Liver (tissue), 9 donors: ENCODE data around the gene CELSR2. TPM values are rescaled to one million over a fixed set of nuclear protein-coding genes. Genes with fewer than 3 reads are reported as not detected.

Source experiments
- DNase-seq: peaks from one replicate; pipeline ENCODE4 v3.0.0-alpha.2; 2017; ENCODE audit warnings: low spot score
- H3K27ac ChIP-seq, 2 donors: one replicate each; pipeline ENCODE4 v1.7.0; 2013; ENCODE audit warnings: inconsistent platforms in 2 of 2, low read length in 2 of 2, control low read depth in 1 of 2, low read depth in 1 of 2, mild to moderate bottlenecking in 1 of 2
- H3K27me3 ChIP-seq, 4 donors: one replicate each; pipeline versions ENCODE4 v1.6.1 to v1.7.0; 2013; ENCODE audit warnings: low read length in 3 of 4, inconsistent platforms in 1 of 4, mild to moderate bottlenecking in 1 of 4, moderate library complexity in 1 of 4; ENCODE audit not compliant: control insufficient read depth in 4 of 4, insufficient read depth in 4 of 4
- H3K36me3 ChIP-seq, 4 donors: one replicate each; pipeline versions ENCODE4 v1.6.1 to v1.7.0; 2013; ENCODE audit warnings: low read length in 3 of 4, mild to moderate bottlenecking in 3 of 4, low read depth in 1 of 4, moderate library complexity in 1 of 4; ENCODE audit not compliant: control insufficient read depth in 4 of 4, insufficient read depth in 3 of 4
- H3K4me1 ChIP-seq, 4 donors: one replicate each; pipeline versions ENCODE4 v1.6.1 to v1.7.0; 2013; ENCODE audit warnings: low read length in 3 of 4, mild to moderate bottlenecking in 3 of 4, moderate library complexity in 1 of 4; ENCODE audit not compliant: control insufficient read depth in 4 of 4, insufficient read depth in 4 of 4
- H3K4me3 ChIP-seq, 3 donors: one replicate each; pipeline versions ENCODE4 v1.6.1 to v1.7.0; 2013; ENCODE audit warnings: low read length in 3 of 3, control low read depth in 1 of 3, low read depth in 1 of 3, mild to moderate bottlenecking in 1 of 3
- H3K9ac ChIP-seq, 2 donors: one replicate each; pipeline ENCODE4 v1.7.0; 2013; ENCODE audit warnings: low read length in 2 of 2, mild to moderate bottlenecking in 2 of 2, moderate library complexity in 2 of 2, control low read depth in 1 of 2, low read depth in 1 of 2
- H3K9me3 ChIP-seq, 4 donors: one replicate each; pipeline versions ENCODE4 v1.6.1 to v1.7.0; 2013; ENCODE audit warnings: low read length in 3 of 4; ENCODE audit not compliant: control insufficient read depth in 4 of 4
- ATF3 ChIP-seq: IDR thresholded peaks from 2 replicates; pipeline ENCODE4 v1.6.1; 2016; ENCODE audit warnings: antibody characterized with exemption
- EGR1 ChIP-seq, 2 donors: IDR thresholded peaks; 2 replicates each; pipeline ENCODE4 v1.6.1; 2016 to 2018; ENCODE audit warnings: antibody characterized with exemption in 2 of 2, low read depth in 2 of 2
- FOXA1 ChIP-seq: IDR thresholded peaks from 2 replicates; pipeline ENCODE4 v1.6.1; 2016; ENCODE audit warnings: antibody characterized with exemption
- GABPA ChIP-seq, 2 donors: IDR thresholded peaks in 1 of 2; conservative IDR thresholded peaks in 1 of 2; 2 replicates each; pipeline ENCODE4 v1.6.1; 2016; ENCODE audit warnings: antibody characterized with exemption in 2 of 2, mild to moderate bottlenecking in 1 of 2, moderate library complexity in 1 of 2
- HNF4A ChIP-seq, 2 donors: conservative IDR thresholded peaks; 2 replicates each; pipeline ENCODE4 v1.6.1; 2016; ENCODE audit warnings: antibody characterized with exemption in 2 of 2, mild to moderate bottlenecking in 2 of 2
- HNF4G ChIP-seq: IDR thresholded peaks from 2 replicates; pipeline ENCODE4 v1.6.1; 2016; ENCODE audit warnings: antibody characterized with exemption
- JUND ChIP-seq, 2 donors: IDR thresholded peaks; 2 replicates each; pipeline ENCODE4 v1.6.1; 2016; ENCODE audit warnings: antibody characterized with exemption in 2 of 2
- MAX ChIP-seq: IDR thresholded peaks from 2 replicates; pipeline ENCODE4 v1.6.1; 2016; ENCODE audit warnings: antibody characterized with exemption
- NR2F2 ChIP-seq: IDR thresholded peaks from 2 replicates; pipeline ENCODE4 v1.6.1; 2016; ENCODE audit warnings: antibody characterized with exemption
- REST ChIP-seq: IDR thresholded peaks from 2 replicates; pipeline ENCODE4 v1.6.1; 2016; ENCODE audit warnings: antibody characterized with exemption, mild to moderate bottlenecking
- RXRA ChIP-seq, 2 donors: IDR thresholded peaks; 2 replicates each; pipeline ENCODE4 v1.6.1; 2017 to 2018; ENCODE audit warnings: antibody characterized with exemption in 2 of 2, mild to moderate bottlenecking in 1 of 2
- SP1 ChIP-seq: IDR thresholded peaks from 2 replicates; pipeline ENCODE4 v1.6.1; 2018; ENCODE audit warnings: antibody characterized with exemption, mild to moderate bottlenecking
- TAF1 ChIP-seq: conservative IDR thresholded peaks from 2 replicates; pipeline ENCODE4 v1.6.1; 2016; ENCODE audit warnings: antibody characterized with exemption, mild to moderate bottlenecking
- WGBS: extraction: QIAGEN DNeasy Blood & Tissue Kit; methylation state at CpG from one replicate; pipeline ENCODE4 v1.1.7; 2013; 5-methylcytosine and 5-hydroxymethylcytosine counted together
- polyA plus RNA-seq, 2 donors: library from polyadenylated mRNA; stranded (reverse) in 1 of 2; unstranded in 1 of 2; fragments of 200-250 nt in 1 of 2; fragments of >200 nt in 1 of 2; fragmentation: Nextera tagmentation in 1 of 2; extraction: Ambion mirVana in 1 of 2; gene quantifications; one replicate each; pipeline versions ENCODE4 v1.2.1 to v1.2.3, GENCODE V29; 2013 to 2015
- total RNA-seq, 2 donors: library from RNA; depleted of rRNA; stranded (reverse); fragments of >200 nt; gene quantifications; one replicate each; pipeline ENCODE4 v1.2.3, GENCODE V29; 2014
- donor health status: healthy.
- donor health status: healthy.
- donor health status: healthy.
- donor health status: healthy.
- donor health status: healthy.

Gene CELSR2
- total and polyA plus RNA-seq, 4 donors = 0.73 to 1.6 (median 1.2) TPM

- H3K4me3 ChIP-seq = no peak overlapping the region
- H3K36me3 ChIP-seq = no peaks in the 10 kb centered on the region
- peaks cover 2 to 9% (median 5%) of the 10 kb centered on the region in 4 donors for H3K4me1 ChIP-seq
- no peak overlapping the region for H3K9ac ChIP-seq
- DNase-seq = no peak
- WGBS = 68% methylated on average over 9 of the region's 9 CpGs
- TF ChIP-seq TAF1 = no peak
- TF ChIP-seq HNF4A (conservative IDR thresholded peaks at IDR 0.05) = no peak
- TF ChIP-seq FOXA1 = no peak
- no peak for TF ChIP-seq SP1
- no peak for TF ChIP-seq RXRA (IDR thresholded peaks at IDR 0.05)
- TF ChIP-seq REST = no peak
- no peak for TF ChIP-seq HNF4G
- no peak for TF ChIP-seq JUND (IDR thresholded peaks at IDR 0.05)
- TF ChIP-seq NR2F2 = no peak
- no peak for TF ChIP-seq ATF3
- H3K27me3 ChIP-seq = no peaks in the 10 kb centered on the region
- no peaks in the 10 kb centered on the region for H3K9me3 ChIP-seq
- no peak overlapping the region for H3K27ac ChIP-seq
Measured at GRCh38 chr1:109253803-109254620, 4.7 kb downstream of the CELSR2 start.

DNA sequence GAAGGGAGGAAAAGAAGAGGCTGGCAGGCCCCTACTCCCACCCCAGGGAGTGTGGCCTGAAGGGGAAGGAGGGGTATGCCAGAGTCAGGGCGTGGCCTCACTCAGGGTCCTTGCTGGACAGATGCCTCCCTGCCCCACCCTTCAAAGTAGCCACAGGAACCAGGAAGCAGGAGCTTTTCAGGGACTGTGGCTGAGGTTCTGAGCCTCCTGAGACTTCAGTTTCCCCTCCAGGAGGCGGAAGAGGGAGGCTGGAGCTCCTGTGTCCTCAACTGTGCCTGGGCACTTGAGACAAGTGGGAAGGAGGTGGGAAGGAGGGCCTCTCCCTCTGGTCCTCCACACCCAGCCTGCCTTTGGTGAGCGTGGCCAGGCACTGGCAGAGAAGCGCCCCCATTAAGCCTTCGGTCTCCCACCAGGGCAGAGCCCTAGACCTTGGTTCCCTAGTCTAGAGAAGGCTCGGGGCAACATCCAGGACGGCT lies 5.3 kb downstream of the CELSR2 start:
- Histone ChIP-seq H3K36me3 (no peaks in the 10 kb centered on the region), H3K9ac (no peak overlapping the region), H3K27me3 (no peaks in the 10 kb centered on the region), H3K9me3 (no peaks in the 10 kb centered on the region), H3K4me3 (no peak overlapping the region), H3K27ac (no peak overlapping the region), H3K4me1 (peaks cover 2 to 6% (median 3%) of the 10 kb centered on the region in 4 donors)
- no peak for DNase-seq
- 88% methylated on average over 7 of the region's 7 CpGs for WGBS
- TF ChIP-seq EGR1 (IDR thresholded peaks at IDR 0.05; ENCODE audit: low read depth in 2 of 2) = no peak
- TF ChIP-seq GABPA (IDR thresholded peaks at IDR 0.05 in 1 of 2, conservative IDR thresholded peaks at IDR 0.05 in 1 of 2) = no peak
- no peak for TF ChIP-seq MAX
- TF ChIP-seq TAF1 = no peak
- no peak for TF ChIP-seq HNF4A (conservative IDR thresholded peaks at IDR 0.05)
- TF ChIP-seq JUND (IDR thresholded peaks at IDR 0.05) = no peak

- Histone ChIP-seq H3K27me3 (no peaks in the 10 kb centered on the region), H3K9ac (no peak overlapping the region), H3K4me1 (peaks cover 0 to 2% (median under 1%) of the 10 kb centered on the region in 4 donors), H3K4me3 (no peak overlapping the region), H3K9me3 (no peaks in the 10 kb centered on the region), H3K36me3 (no peaks in the 10 kb centered on the region), H3K27ac (no peak overlapping the region)
- TF ChIP-seq NR2F2 = no peak
- TF ChIP-seq GABPA (IDR thresholded peaks at IDR 0.05 in 1 of 2, conservative IDR thresholded peaks at IDR 0.05 in 1 of 2) = no peak
- 69% methylated on average over 15 of the region's 15 CpGs for WGBS
- no peak for DNase-seq
Measured at GRCh38 chr1:109255097-109255651, 5.8 kb downstream of the CELSR2 start.
